Kidney (tissue), 14 donors: Measurements from ENCODE around the gene SNX8. TPM values are rescaled to one million over a fixed set of nuclear protein-coding genes. Genes with fewer than 3 reads are reported as not detected.
"Not testable (repeated sequence)": the region's sequence is repeated elsewhere in the genome, so short reads cannot be mapped to it uniquely, and the experiment has no call there.

ENCODE experiments used
- DNase-seq, 5 donors: peaks; one replicate each; pipeline ENCODE4 v3.0.0-alpha.2; 2013 to 2020
- FAIRE-seq: peaks from 2 replicates; lab custom pipeline; 2012; peaks lifted over from hg19 to GRCh38; lab: Jason Lieb, UNC
- H3K27ac ChIP-seq, 2 donors: one replicate each; pipeline ENCODE4 v1.7.0; 2013; ENCODE audit warnings: low read depth in 2 of 2, low read length in 2 of 2, inconsistent platforms in 1 of 2
- H3K27me3 ChIP-seq: one replicate; pipeline ENCODE4 v1.7.1; 2013; ENCODE audit warnings: low read length, inconsistent platforms; ENCODE audit not compliant: control insufficient read depth, insufficient read depth
- H3K36me3 ChIP-seq, 3 donors: one replicate each; pipeline versions ENCODE4 v1.7.0 to v1.7.1; 2013; ENCODE audit warnings: low read length in 3 of 3, control low read depth in 1 of 3, inconsistent platforms in 1 of 3; ENCODE audit not compliant: insufficient read depth in 3 of 3, control insufficient read depth in 2 of 3
- H3K4me1 ChIP-seq, 3 donors: one replicate each; pipeline versions ENCODE4 v1.7.0 to v1.7.1; 2013; ENCODE audit warnings: low read length in 3 of 3, inconsistent platforms in 1 of 3, low read depth in 1 of 3; ENCODE audit not compliant: control insufficient read depth in 2 of 3, insufficient read depth in 2 of 3
- H3K4me3 ChIP-seq, 3 donors: one replicate each; pipeline versions ENCODE4 v1.7.0 to v1.8.1; 2013; ENCODE audit warnings: low read length in 3 of 3, control low read depth in 1 of 3, inconsistent platforms in 1 of 3
- H3K9ac ChIP-seq, 3 donors: one replicate each; pipeline versions ENCODE4 v1.7.0 to v1.7.1; 2013; ENCODE audit warnings: low read length in 3 of 3, control low read depth in 1 of 3, inconsistent platforms in 1 of 3
- H3K9me3 ChIP-seq, 3 donors: one replicate each; pipeline versions ENCODE4 v1.7.0 to v1.7.1; 2013; ENCODE audit warnings: low read length in 3 of 3, control low read depth in 1 of 3, inconsistent platforms in 1 of 3; ENCODE audit not compliant: control insufficient read depth in 2 of 3, insufficient read depth in 1 of 3
- intact Hi-C: fragments of 100-400 bp; cut with DNase I; formaldehyde crosslinking; loops from one replicate; pipeline ENCODE4 v1.11.1; 2022
- polyA plus RNA-seq: library from polyadenylated mRNA; stranded (reverse); fragments of 350-450 nt; fragmentation: Illumina TruSeq; extraction: RNeasy Lipid Tissue Mini Kit (QIAGEN cat#74804); gene quantifications from one replicate; pipeline ENCODE4 v1.2.3, GENCODE V29; 2014; ENCODE audit warnings: low read depth, low replicate concordance; ENCODE audit not compliant: insufficient read depth
- total RNA-seq: library from RNA; stranded (reverse); fragmentation: NEBNext Ultra II Directional; extraction: Animal tissue kit (Norgen Biotek cat#: 25700); gene quantifications from one replicate; pipeline ENCODE4 v1.2.1, GENCODE V29; 2021
- TF ChIP-seq, protein P1 (sequence below): IDR thresholded peaks from 3 replicates; pipeline ENCODE4 v1.5.1; 2012; ENCODE audit warnings: mild to moderate bottlenecking, moderate library complexity, borderline replicate concordance; ENCODE audit not compliant: insufficient read depth; ENCODE audit errors: extremely low read depth
- donor health status: control.
- donor health status: control.
- donor health status: control.
- donor health status: control.
- donor health status: control.
- donor health status: DM: yes; HTN: yes; CAD: no.
- donor health status: Normal renal cell carcinoma (clear cell type).

Gene SNX8
- total and polyA plus RNA-seq, 2 donors from 2014 or later, result 28.7 to 38.6 TPM

DNA sequence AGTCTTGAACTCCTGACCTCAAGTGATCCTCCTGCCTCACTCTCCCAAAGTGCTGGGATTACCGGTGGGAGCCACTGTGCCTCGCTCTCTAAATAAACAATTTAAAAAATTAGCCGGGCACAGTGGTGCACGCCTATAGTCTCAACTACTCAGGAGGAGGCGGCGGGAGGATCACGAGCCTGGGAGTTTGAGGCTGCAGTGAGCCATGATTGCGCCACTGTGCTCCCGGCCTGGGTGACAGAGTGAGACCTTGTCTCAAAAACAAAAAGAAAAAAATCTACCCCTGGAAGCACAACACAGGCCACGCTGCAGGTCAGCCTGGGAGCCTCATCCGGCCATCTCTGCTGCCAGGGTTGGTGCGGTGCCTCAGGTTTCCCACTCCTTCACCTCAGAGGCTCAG lies 36.6 kb upstream of the SNX8 start:
- DNase-seq, result no peak
- TF ChIP-seq, protein P1, sequence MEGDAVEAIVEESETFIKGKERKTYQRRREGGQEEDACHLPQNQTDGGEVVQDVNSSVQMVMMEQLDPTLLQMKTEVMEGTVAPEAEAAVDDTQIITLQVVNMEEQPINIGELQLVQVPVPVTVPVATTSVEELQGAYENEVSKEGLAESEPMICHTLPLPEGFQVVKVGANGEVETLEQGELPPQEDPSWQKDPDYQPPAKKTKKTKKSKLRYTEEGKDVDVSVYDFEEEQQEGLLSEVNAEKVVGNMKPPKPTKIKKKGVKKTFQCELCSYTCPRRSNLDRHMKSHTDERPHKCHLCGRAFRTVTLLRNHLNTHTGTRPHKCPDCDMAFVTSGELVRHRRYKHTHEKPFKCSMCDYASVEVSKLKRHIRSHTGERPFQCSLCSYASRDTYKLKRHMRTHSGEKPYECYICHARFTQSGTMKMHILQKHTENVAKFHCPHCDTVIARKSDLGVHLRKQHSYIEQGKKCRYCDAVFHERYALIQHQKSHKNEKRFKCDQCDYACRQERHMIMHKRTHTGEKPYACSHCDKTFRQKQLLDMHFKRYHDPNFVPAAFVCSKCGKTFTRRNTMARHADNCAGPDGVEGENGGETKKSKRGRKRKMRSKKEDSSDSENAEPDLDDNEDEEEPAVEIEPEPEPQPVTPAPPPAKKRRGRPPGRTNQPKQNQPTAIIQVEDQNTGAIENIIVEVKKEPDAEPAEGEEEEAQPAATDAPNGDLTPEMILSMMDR, result no peak
- no peaks in the 10 kb centered on the region for H3K9me3 ChIP-seq
- H3K4me1 ChIP-seq, result peaks cover 0 to 10% (median 6%) of the 10 kb centered on the region in 3 donors
- H3K27ac ChIP-seq, result no peak overlapping the region
- H3K36me3 ChIP-seq, result no peaks in the 10 kb centered on the region
- FAIRE-seq, result no peak
- intact Hi-C loops, result no loop called here
- H3K9ac ChIP-seq, result no peak overlapping the region
- H3K4me3 ChIP-seq, result no peak overlapping the region
- no peaks in the 10 kb centered on the region for H3K27me3 ChIP-seq

DNA sequence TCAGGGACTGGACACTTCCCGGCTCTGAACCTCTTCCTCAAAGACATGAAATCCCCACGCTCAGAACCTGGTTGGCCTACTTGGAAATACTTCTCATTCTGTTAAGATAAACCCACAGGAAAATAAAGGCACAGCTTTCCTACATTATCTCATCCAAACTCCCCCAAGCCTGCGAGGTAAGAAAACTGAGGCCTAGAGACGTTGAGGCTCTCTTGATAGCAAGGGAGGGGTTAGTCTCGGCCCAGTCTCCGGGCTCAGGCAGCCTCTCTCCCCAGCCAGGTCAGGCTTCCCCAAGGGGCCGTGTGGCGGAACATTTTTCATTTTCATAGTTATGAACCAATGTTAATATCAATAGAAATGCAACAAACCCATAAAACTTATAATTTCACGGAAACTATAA lies 35.8 kb upstream of the SNX8 start:
- DNase-seq (no peak), FAIRE-seq (no peak)
- TF ChIP-seq, protein P1, result no peak
- Histone ChIP-seq H3K9ac (no peak overlapping the region), H3K4me3 (no peak overlapping the region), H3K27ac (no peak overlapping the region), H3K27me3 (no peaks in the 10 kb centered on the region), H3K9me3 (no peaks in the 10 kb centered on the region), H3K36me3 (no peaks in the 10 kb centered on the region), H3K4me1 (peaks cover 0 to 6% (median 5%) of the 10 kb centered on the region in 3 donors)
- intact Hi-C loops, result no loop called here

DNA sequence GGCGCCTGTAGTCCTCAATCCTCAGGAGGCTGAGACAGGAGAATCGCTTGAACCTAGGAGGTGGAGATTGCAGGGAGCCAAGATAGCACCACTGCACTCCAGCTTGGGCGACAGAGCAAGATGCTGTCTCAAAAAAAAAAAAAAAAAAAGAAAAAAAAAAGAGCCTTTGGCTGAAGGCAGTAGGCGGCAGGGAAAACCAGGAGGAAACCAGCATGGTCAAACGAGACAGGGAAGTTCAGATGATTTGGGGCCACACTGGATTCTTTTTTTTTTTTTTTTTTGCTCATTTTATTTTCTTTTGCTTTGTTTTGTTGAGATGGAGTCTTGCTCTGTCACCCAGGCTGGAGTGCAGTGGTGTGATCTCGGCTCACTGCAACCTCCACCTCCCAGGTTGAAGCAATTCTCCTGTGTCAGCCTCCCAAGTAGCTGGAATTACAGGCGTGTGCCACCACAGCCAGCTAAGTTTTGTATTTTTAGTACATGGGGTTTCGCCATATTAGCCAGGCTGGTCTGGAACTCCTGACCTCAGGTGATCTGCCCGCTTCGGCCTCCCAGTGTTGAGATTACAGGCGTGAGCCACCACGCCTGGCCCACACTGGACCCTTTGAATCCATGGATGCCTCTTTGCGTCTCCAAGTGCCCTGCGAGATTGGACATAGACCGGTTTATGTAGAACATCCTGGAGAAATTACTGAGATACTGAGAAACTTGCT lies 33.3 kb upstream of the SNX8 start:
- H3K9me3 ChIP-seq, H3K27me3 ChIP-seq, H3K4me1 ChIP-seq, H3K36me3 ChIP-seq, intact Hi-C loops, FAIRE-seq, DNase-seq, H3K9ac ChIP-seq: not testable (repeated sequence)
- peak overlapping the region in 1 of 3 donors; percentile 10 for H3K4me3 ChIP-seq
- peak overlapping the region in 1 of 2 donors; percentile 23 for H3K27ac ChIP-seq

DNA sequence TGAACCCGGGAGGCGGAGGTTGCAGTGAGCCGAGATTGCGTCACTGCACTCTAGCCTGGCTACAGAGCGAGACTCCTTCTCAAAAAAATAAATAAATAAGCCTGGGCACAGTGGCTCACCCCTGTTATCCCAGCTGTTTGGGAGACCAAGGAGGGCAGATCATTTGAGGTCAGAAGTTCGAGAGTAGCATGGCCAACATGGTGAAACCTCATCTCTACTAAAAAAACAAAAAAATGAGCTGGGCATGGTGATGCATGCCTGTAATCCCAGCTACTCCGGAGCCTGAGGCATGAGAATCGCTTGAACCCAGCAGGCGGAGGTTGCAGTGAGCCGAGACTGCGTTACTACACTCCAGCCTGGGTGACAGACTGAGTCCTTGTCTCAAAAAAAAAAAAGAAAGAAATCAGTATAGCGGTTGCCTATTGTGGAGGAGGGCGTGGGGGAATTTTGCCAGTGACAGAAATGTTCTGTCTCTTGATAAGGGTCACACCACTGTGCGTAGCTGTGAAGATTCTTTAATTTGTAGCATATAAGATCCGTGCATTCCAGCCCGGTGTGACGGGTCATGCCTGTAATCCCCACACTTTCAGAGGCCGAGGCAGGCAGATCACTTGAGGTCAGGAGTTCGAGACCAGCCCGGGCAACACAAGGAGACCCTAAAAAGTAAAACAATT lies 22.5 kb upstream of the SNX8 start:
- H3K27me3 ChIP-seq, result no peaks in the 10 kb centered on the region
- no peak overlapping the region for H3K4me3 ChIP-seq
- intact Hi-C loops, result no loop called here
- TF ChIP-seq, protein P1, result no peak
- DNase-seq, result no peak
- no peaks in the 10 kb centered on the region for H3K9me3 ChIP-seq
- H3K36me3 ChIP-seq, result no peaks in the 10 kb centered on the region
- H3K4me1 ChIP-seq, result no peaks in the 10 kb centered on the region
- H3K27ac ChIP-seq, result no peak overlapping the region
- H3K9ac ChIP-seq, result no peak overlapping the region
- FAIRE-seq, result no peak

DNA sequence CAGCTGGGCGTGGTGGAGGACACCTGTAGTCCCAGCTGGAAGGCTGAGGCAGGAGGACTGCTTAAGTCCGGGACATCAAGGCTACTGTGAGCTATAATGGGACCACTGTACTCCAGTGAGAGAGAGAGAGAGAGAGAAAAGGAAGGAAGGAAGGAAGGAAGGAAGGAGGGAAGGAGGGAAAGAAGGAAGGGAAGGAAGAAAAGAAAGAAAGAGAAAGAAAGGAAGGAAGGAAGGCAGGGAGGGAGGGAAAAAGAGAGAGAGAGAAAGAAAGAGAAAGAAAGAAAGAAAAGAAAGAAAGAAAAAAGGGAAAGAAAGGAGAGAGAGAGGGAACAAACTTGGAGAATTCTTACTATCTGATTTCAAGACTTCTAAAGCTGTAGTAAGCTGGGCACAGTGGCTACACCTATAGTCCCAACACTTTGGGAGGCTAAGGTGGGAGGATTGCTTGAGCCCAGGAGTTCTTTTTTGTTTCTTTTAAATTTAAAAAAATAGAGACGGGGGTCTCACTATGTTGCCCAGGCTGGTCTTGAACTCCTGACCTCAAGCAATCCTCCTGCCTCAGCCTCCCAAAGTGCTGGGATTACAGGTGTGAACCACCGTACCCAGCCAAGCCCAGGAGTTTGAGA lies 18.5 kb upstream of the SNX8 start:
- intact Hi-C loops, FAIRE-seq, H3K9me3 ChIP-seq, H3K4me3 ChIP-seq, H3K27me3 ChIP-seq, H3K4me1 ChIP-seq, DNase-seq, H3K36me3 ChIP-seq, H3K27ac ChIP-seq, H3K9ac ChIP-seq: not testable (repeated sequence)
